Peyer's patch (tissue), 4 donors: ENCODE data around the gene ZBTB20. TPM values are rescaled to one million over a fixed set of nuclear protein-coding genes. Genes with fewer than 3 reads are reported as not detected.

ENCODE experiments used
- DNase-seq, 3 donors: peaks; one replicate each; pipeline ENCODE4 v3.0.0-alpha.2; 2017 to 2019
- H3K27ac ChIP-seq, 4 donors: fragments of 200-600 bp; sonication (generic); one replicate each; pipeline ENCODE4 v1.5.1; 2016 to 2019
- H3K27me3 ChIP-seq, 2 donors: fragments of 200-600 bp; sonication (generic); one replicate each; pipeline ENCODE4 v1.5.1; 2019
- H3K36me3 ChIP-seq, 3 donors: fragments of 200-600 bp; sonication (generic); one replicate each; pipeline ENCODE4 v1.5.1; 2016 to 2019
- H3K4me1 ChIP-seq, 4 donors: fragments of 200-600 bp; sonication (generic); one replicate each; pipeline ENCODE4 v1.5.1; 2016 to 2019
- H3K4me3 ChIP-seq, 4 donors: fragments of 200-600 bp; sonication (generic); 1 replicate in 3 of 4; 2 replicates in 1 of 4; pipeline ENCODE4 v1.5.1; 2016 to 2019; ENCODE audit warnings: mild to moderate bottlenecking in 1 of 4
- H3K9me3 ChIP-seq, 4 donors: fragments of 200-600 bp; sonication (generic); one replicate each; pipeline ENCODE4 v1.5.1; 2016 to 2019; ENCODE audit warnings: mild to moderate bottlenecking in 1 of 4
- POLR2A ChIP-seq, 2 donors: fragments of 450-650 bp; IDR thresholded peaks; one replicate each; pipeline ENCODE4 v1.5.1; 2017; ENCODE audit warnings: antibody characterized with exemption in 2 of 2, mild to moderate bottlenecking in 2 of 2, moderate library complexity in 2 of 2
- total RNA-seq, 4 donors: library from RNA; depleted of rRNA; stranded (reverse); fragments of >200 nt; gene quantifications; one replicate each; pipeline ENCODE4 v1.1.0, GENCODE V29; 2016
- TF ChIP-seq, protein P1 (sequence below), 6 experiments: fragments of 450-650 bp in 4 of 6; fragments of 200-600 bp in 2 of 6; sonication (generic) in 1 of 6; IDR thresholded peaks; one replicate each; pipeline ENCODE4 v1.5.1; 2017 to 2019; ENCODE audit warnings: antibody characterized with exemption in 6 of 6, mild to moderate bottlenecking in 3 of 6, moderate library complexity in 1 of 6

Gene ZBTB20
- total RNA-seq, 4 donors from 2014 or later: 19.6 to 135 (median 57.2) TPM

DNA sequence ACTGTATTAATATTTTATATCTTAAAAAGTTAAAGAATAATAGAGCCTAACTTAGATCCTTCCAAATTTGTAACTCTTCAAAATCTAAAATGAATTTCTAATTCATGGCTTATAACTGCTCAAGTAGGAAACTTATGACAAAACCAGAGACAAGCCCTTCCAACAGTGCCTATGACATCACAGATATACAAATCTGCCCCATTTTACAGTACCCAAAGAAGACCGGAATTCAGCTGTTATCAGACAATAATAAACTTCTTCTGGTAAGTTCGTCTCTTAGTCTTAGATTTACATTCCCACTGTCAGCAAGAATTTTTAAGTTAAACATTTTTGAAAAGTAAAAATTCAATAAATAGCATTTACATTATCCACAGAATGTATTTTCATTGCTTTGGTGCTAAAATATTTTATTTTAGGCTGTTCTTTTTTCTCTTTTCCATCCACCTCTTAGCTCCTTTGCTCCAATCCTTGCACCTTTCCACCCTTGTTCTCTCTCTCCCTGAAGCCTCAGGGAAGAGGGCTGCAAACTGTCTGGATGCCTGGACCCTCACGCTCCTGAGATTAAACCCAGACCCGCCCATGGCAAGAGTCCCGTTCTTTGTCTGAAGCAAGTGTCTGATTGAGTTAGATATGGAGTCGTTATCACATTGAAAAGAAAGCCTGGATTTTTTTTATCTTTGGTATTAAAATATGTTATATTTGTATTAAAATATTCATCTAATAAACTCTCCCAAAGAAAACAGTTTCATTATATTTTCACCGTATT, 312.7 kb downstream of the ZBTB20 start:
- TF ChIP-seq, protein P1, sequence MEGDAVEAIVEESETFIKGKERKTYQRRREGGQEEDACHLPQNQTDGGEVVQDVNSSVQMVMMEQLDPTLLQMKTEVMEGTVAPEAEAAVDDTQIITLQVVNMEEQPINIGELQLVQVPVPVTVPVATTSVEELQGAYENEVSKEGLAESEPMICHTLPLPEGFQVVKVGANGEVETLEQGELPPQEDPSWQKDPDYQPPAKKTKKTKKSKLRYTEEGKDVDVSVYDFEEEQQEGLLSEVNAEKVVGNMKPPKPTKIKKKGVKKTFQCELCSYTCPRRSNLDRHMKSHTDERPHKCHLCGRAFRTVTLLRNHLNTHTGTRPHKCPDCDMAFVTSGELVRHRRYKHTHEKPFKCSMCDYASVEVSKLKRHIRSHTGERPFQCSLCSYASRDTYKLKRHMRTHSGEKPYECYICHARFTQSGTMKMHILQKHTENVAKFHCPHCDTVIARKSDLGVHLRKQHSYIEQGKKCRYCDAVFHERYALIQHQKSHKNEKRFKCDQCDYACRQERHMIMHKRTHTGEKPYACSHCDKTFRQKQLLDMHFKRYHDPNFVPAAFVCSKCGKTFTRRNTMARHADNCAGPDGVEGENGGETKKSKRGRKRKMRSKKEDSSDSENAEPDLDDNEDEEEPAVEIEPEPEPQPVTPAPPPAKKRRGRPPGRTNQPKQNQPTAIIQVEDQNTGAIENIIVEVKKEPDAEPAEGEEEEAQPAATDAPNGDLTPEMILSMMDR (IDR thresholded peaks at IDR 0.05): no peak
- no peak for TF ChIP-seq POLR2A (IDR thresholded peaks at IDR 0.05)
- Histone ChIP-seq H3K27me3 (no peaks in the 10 kb centered on the region), H3K9me3 (no peaks in the 10 kb centered on the region), H3K27ac (no peak overlapping the region), H3K4me3 (no peak overlapping the region), H3K4me1 (no peaks in the 10 kb centered on the region), H3K36me3 (no peaks in the 10 kb centered on the region)
- DNase-seq: no peak

DNA sequence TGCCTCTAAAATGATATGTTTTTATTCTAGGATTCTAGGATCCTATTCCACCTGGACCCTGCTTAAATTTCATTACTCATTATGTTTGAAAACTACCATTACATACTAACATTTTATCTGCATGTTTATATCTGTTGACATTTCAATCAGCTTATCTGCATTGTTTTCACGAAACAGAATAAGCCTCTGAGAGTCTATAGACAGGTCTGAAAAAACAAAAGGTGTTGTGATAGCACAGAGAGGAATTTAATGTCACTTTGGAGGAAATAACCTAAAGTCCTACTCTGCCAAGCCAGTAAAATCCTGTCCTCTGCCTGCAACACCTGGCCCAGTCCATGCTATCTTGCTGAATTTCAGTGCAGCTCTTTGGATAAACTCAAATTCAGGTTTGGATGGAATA, 315.2 kb downstream of the ZBTB20 start:
- Histone ChIP-seq H3K36me3 (no peaks in the 10 kb centered on the region), H3K9me3 (no peaks in the 10 kb centered on the region), H3K4me1 (no peaks in the 10 kb centered on the region), H3K27me3 (no peaks in the 10 kb centered on the region), H3K4me3 (no peak overlapping the region), H3K27ac (no peak overlapping the region)
- TF ChIP-seq, protein P1 (IDR thresholded peaks at IDR 0.05): no peak
- TF ChIP-seq POLR2A (IDR thresholded peaks at IDR 0.05): no peak
- DNase-seq: no peak

DNA sequence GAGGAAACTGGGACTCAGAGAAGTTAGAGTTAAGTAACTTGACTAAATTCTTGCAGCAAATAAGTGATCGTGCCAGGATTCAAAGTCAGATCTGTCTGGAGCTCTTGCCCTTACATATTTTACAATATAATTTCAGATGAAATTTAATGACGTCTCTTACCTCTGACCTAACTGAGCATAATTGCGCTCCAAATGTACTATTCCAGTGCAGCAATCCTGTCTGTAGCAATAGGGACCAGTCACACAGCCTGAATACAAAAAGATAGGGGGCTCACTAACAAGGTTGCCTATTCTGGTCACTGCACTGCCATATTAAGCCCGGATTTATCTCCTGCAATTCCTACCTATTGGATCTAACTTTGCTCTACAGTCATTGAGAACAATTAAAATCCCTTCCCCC, 316.4 kb downstream of the ZBTB20 start:
- TF ChIP-seq, protein P1 (IDR thresholded peaks at IDR 0.05): no peak
- TF ChIP-seq POLR2A (IDR thresholded peaks at IDR 0.05): no peak
- no peak overlapping the region for H3K27ac ChIP-seq
- no peak for DNase-seq
- no peak overlapping the region for H3K4me3 ChIP-seq
- H3K4me1 ChIP-seq: no peaks in the 10 kb centered on the region
- H3K9me3 ChIP-seq: no peaks in the 10 kb centered on the region
- H3K36me3 ChIP-seq: no peaks in the 10 kb centered on the region
- H3K27me3 ChIP-seq: no peaks in the 10 kb centered on the region

DNA sequence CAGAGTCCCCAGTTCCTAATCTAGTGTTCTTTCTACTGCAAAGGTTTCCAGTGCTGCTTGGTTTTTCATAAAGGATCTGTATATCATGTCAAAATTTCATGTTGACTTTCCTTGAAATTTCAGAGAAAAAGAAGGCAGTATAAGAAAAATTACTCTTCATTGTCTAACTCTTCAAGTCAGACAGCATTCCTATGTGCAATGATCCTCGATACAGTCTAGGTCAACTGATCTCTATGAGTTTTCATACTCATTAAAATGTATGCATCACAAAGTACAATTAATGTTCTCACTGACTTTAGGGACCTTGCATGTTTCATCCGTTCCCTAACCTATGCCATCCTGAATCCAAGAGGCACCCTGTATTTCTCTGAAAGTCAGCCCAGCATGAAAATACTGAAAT, 317.3 kb downstream of the ZBTB20 start:
- Histone ChIP-seq H3K4me1 (no peaks in the 10 kb centered on the region), H3K27ac (no peak overlapping the region), H3K9me3 (no peaks in the 10 kb centered on the region), H3K4me3 (no peak overlapping the region), H3K27me3 (no peaks in the 10 kb centered on the region), H3K36me3 (no peaks in the 10 kb centered on the region)
- DNase-seq: no peak
- TF ChIP-seq, protein P1 (IDR thresholded peaks at IDR 0.05): no peak
- no peak for TF ChIP-seq POLR2A (IDR thresholded peaks at IDR 0.05)

DNA sequence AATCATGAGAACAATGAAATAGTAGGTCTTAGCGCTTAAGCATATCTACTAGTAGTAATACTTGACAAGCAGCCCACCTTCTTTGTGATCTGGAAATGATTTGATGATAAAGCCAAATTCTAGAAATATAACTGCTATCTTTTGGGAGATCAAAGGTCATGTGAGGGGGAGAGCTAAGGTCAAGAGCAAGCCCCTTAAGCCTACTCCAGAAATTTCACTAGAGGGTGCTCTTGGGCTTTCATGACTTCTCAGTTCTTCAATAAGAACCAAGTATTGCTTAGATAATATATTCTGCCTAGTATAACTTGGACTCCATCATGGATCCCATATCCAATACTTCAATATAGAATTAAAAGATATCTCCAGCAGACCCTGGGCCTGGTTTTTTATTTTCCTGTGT, 319.6 kb downstream of the ZBTB20 start:
- Histone ChIP-seq H3K4me1 (no peaks in the 10 kb centered on the region), H3K36me3 (no peaks in the 10 kb centered on the region), H3K27ac (no peak overlapping the region), H3K4me3 (no peak overlapping the region), H3K9me3 (no peaks in the 10 kb centered on the region), H3K27me3 (no peaks in the 10 kb centered on the region)
- DNase-seq: no peak
- TF ChIP-seq, protein P1 (IDR thresholded peaks at IDR 0.05): peak in 4 of 6 experiments; percentile 46 to 60 (median 58)
- TF ChIP-seq POLR2A (IDR thresholded peaks at IDR 0.05): no peak
